Keratinocyte (primary cell): ENCODE results near the gene METTL9. TPM values are rescaled to one million over a fixed set of nuclear protein-coding genes. Genes with fewer than 3 reads are reported as not detected.
"Not testable (repeated sequence)": the region's sequence is repeated elsewhere in the genome, so short reads cannot be mapped to it uniquely, and the experiment has no call there.

Experiments
- DNase-seq: peaks from one replicate; pipeline ENCODE4 v3.0.0-alpha.2; 2011; ENCODE audit warnings: low read depth, missing footprints, low spot score
- FAIRE-seq: peaks from 2 replicates; lab custom pipeline; 2011; peaks lifted over from hg19 to GRCh38; lab: Jason Lieb, UNC
- H2AFZ ChIP-seq: 2 replicates; pipeline ENCODE4 v1.6.0; 2012; ENCODE audit warnings: low read length, control low read depth, inconsistent platforms; ENCODE audit not compliant: control insufficient read depth
- H3K27ac ChIP-seq: 2 replicates; pipeline ENCODE4 v1.5.1; 2011; ENCODE audit warnings: low read length; ENCODE audit not compliant: control insufficient read depth, insufficient read depth
- H3K27me3 ChIP-seq: 3 replicates; pipeline ENCODE4 v1.6.0; 2011; ENCODE audit warnings: low read length; ENCODE audit not compliant: control insufficient read depth, insufficient read depth; ENCODE audit errors: extremely low read depth
- H3K36me3 ChIP-seq, 2 experiments: 2 replicates in 1 of 2; 3 replicates in 1 of 2; pipeline ENCODE4 v1.5.1; 2011; ENCODE audit warnings: low read length in 2 of 2, mild to moderate bottlenecking in 1 of 2; ENCODE audit not compliant: control insufficient read depth in 2 of 2, insufficient read depth in 2 of 2; ENCODE audit errors: extremely low read depth in 1 of 2
- H3K4me1 ChIP-seq: 3 replicates; pipeline ENCODE4 v1.5.1; 2011; ENCODE audit warnings: low read length; ENCODE audit not compliant: control insufficient read depth, insufficient read depth; ENCODE audit errors: extremely low read depth
- H3K4me2 ChIP-seq: 3 replicates; pipeline ENCODE4 v1.6.0; 2011; ENCODE audit warnings: low read depth, low read length; ENCODE audit not compliant: control insufficient read depth, insufficient read depth; ENCODE audit errors: extremely low read depth
- H3K4me3 ChIP-seq, 3 experiments: fragments of 200-600 bp in 1 of 3; sonication (generic) in 1 of 3; 2 replicates in 2 of 3; 3 replicates in 1 of 3; pipeline ENCODE4 v1.5.1; 2011 to 2016; ENCODE audit warnings: low read length in 3 of 3, mild to moderate bottlenecking in 3 of 3, control low read depth in 2 of 3, inconsistent platforms in 1 of 3, low read depth in 1 of 3, mixed read lengths in 1 of 3, mixed run types in 1 of 3, moderate library complexity in 1 of 3; ENCODE audit not compliant: control insufficient read depth in 2 of 3, insufficient read depth in 2 of 3; ENCODE audit errors: extremely low read depth in 1 of 3
- H3K79me2 ChIP-seq: 2 replicates; pipeline ENCODE4 v1.6.0; 2012; ENCODE audit warnings: low read length; ENCODE audit not compliant: control insufficient read depth, insufficient read depth
- H3K9ac ChIP-seq: 3 replicates; pipeline ENCODE4 v1.6.0; 2011; ENCODE audit warnings: low read length; ENCODE audit not compliant: control insufficient read depth, insufficient read depth; ENCODE audit errors: extremely low read depth
- H3K9me1 ChIP-seq: 3 replicates; pipeline ENCODE4 v1.6.0; 2011; ENCODE audit warnings: low read length; ENCODE audit not compliant: control insufficient read depth, insufficient read depth; ENCODE audit errors: extremely low read depth
- H3K9me3 ChIP-seq: 2 replicates; pipeline ENCODE4 v1.5.1; 2012; ENCODE audit warnings: low read depth, low read length; ENCODE audit not compliant: control insufficient read depth
- H4K20me1 ChIP-seq: 3 replicates; pipeline ENCODE4 v1.6.0; 2011; ENCODE audit warnings: low read length; ENCODE audit not compliant: control insufficient read depth, insufficient read depth; ENCODE audit errors: extremely low read depth
- EZH2 ChIP-seq: IDR thresholded peaks from one replicate; pipeline ENCODE4 v1.6.1; 2012; ENCODE audit warnings: inconsistent platforms, mild to moderate bottlenecking, low read length, moderate library complexity
- dilution Hi-C: fragments of 300-500 bp; cut with MboI; formaldehyde crosslinking; loops from one replicate; pipeline ENCODE4 v1.7.0; 2020; ENCODE audit warnings: low sequenced_read_pairs; ENCODE audit not compliant: extremely low pct_ligation_motif_present
- polyA plus RNA-seq, 5 experiments: library from polyadenylated mRNA; depleted of rRNA in 3 of 5; stranded (reverse) in 3 of 5; stranded (forward) in 1 of 5; unstranded in 1 of 5; fragments of >200 nt; gene quantifications; 1 replicate in 1 of 5; 2 replicates in 3 of 5; 3 replicates in 1 of 5; pipeline versions ENCODE4 v1.2.1 to v1.2.3, GENCODE V29; 2011 to 2012; ENCODE audit warnings: missing spikeins in 2 of 5, low read depth in 1 of 5, low replicate concordance in 1 of 5
- TF ChIP-seq, protein P1 (sequence below), 3 experiments: IDR thresholded peaks in 1 of 3; conservative IDR thresholded peaks in 1 of 3; optimal IDR thresholded peaks in 1 of 3; 2 replicates in 2 of 3; 3 replicates in 1 of 3; pipeline versions ENCODE3 to v1.5.1; 2011; ENCODE audit warnings: low read length in 3 of 3, mild to moderate bottlenecking in 3 of 3, moderate library complexity in 2 of 3, control low read depth in 1 of 3, inconsistent platforms in 1 of 3; ENCODE audit not compliant: insufficient read depth in 2 of 3; ENCODE audit errors: extremely low read depth in 1 of 3

Gene METTL9
- polyA plus RNA-seq, 1 donor (not counting 4 experiments of a cell fraction or from before 2014, with no cell fraction given), result 108 TPM

DNA sequence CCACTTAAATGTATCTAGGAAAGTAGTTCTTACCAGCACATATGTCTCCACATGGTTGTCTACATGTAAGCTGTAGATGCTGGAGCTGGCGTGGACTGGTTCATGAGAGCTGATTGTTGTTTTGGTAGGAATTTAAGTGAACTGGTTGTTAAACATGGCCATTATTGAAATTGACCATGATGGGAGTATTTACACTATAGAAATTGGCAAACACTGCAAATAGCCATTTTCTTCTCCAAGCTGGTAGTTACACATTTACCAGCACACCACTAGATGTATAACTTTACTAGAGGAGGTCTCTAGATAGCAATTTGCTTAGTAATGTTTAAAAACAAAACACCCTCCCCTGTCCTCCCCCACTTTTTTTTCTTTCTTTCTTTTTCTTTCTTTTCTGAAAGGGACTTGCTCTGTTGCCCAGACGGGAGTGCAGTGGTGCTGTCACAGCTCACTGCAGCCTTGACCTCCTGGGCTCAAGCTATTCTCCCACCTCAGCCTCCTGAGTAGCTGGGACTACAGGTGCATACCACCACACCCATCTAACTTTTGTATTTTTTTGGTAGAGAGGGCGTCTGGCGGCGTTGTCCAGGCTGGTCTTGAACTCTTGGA is 28.8 kb downstream of the METTL9 start:
- FAIRE-seq, result no peak
- H3K9me3 ChIP-seq, result no peaks in the 10 kb centered on the region
- TF ChIP-seq, protein P1, sequence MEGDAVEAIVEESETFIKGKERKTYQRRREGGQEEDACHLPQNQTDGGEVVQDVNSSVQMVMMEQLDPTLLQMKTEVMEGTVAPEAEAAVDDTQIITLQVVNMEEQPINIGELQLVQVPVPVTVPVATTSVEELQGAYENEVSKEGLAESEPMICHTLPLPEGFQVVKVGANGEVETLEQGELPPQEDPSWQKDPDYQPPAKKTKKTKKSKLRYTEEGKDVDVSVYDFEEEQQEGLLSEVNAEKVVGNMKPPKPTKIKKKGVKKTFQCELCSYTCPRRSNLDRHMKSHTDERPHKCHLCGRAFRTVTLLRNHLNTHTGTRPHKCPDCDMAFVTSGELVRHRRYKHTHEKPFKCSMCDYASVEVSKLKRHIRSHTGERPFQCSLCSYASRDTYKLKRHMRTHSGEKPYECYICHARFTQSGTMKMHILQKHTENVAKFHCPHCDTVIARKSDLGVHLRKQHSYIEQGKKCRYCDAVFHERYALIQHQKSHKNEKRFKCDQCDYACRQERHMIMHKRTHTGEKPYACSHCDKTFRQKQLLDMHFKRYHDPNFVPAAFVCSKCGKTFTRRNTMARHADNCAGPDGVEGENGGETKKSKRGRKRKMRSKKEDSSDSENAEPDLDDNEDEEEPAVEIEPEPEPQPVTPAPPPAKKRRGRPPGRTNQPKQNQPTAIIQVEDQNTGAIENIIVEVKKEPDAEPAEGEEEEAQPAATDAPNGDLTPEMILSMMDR (optimal IDR thresholded peaks at IDR 0.05 in 1 of 3, IDR thresholded peaks at IDR 0.05 in 1 of 3, conservative IDR thresholded peaks at IDR 0.05 in 1 of 3; ENCODE audit: extremely low read depth in 1 of 3, insufficient read depth in 2 of 3, low read length in 3 of 3), result no peak
- no peak for TF ChIP-seq EZH2
- no peaks in the 10 kb centered on the region for H3K79me2 ChIP-seq
- peaks cover 3 to 8% of the 10 kb centered on the region in 2 experiments for H3K36me3 ChIP-seq
- no peak for DNase-seq
- no peak overlapping the region for H3K4me2 ChIP-seq
- no peak overlapping the region for H3K4me3 ChIP-seq
- H3K9me1 ChIP-seq, result no peaks in the 10 kb centered on the region
- no peak overlapping the region for H3K9ac ChIP-seq
- no peak overlapping the region for H2AFZ ChIP-seq
- H4K20me1 ChIP-seq, result no peaks in the 10 kb centered on the region
- H3K4me1 ChIP-seq, result peaks cover 11% of the 10 kb centered on the region
- no peaks in the 10 kb centered on the region for H3K27me3 ChIP-seq
- no peak overlapping the region for H3K27ac ChIP-seq
- dilution Hi-C loops, result no loop called here

DNA sequence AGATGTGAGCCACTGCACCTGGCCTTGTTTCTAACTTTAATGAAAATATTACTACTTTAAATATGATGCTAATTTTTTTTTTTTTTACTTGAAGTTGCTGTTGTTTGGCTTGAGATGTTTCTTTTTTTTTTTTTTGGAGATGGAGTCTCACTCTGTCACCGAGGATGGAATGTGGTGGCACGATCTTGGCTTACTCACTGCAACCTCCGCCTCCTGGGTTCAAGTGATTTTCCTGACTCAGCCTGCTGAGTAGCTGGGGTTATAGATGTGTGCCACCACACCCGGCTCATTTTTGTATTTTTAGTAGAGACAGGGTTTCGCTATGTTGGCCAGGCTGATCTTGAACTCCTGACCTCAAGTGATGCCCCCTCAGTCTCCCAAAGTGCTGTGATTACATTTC is 29.4 kb downstream of the METTL9 start:
- no peak for DNase-seq
- dilution Hi-C loops, result no loop called here
- H3K4me1 ChIP-seq, result peaks cover 11% of the 10 kb centered on the region
- H3K9ac ChIP-seq, result no peak overlapping the region
- no peaks in the 10 kb centered on the region for H3K79me2 ChIP-seq
- H3K36me3 ChIP-seq, result peaks cover 3 to 7% of the 10 kb centered on the region in 2 experiments
- H2AFZ ChIP-seq, result no peak overlapping the region
- FAIRE-seq, result no peak
- H3K27ac ChIP-seq, result no peak overlapping the region
- no peaks in the 10 kb centered on the region for H3K9me3 ChIP-seq
- no peak overlapping the region for H3K4me3 ChIP-seq
- no peaks in the 10 kb centered on the region for H4K20me1 ChIP-seq
- H3K4me2 ChIP-seq, result no peak overlapping the region
- no peak for TF ChIP-seq EZH2
- TF ChIP-seq, protein P1 (optimal IDR thresholded peaks at IDR 0.05 in 1 of 3, IDR thresholded peaks at IDR 0.05 in 1 of 3, conservative IDR thresholded peaks at IDR 0.05 in 1 of 3; ENCODE audit: extremely low read depth in 1 of 3, insufficient read depth in 2 of 3, low read length in 3 of 3), result no peak
- H3K27me3 ChIP-seq, result no peaks in the 10 kb centered on the region
- no peaks in the 10 kb centered on the region for H3K9me1 ChIP-seq

DNA sequence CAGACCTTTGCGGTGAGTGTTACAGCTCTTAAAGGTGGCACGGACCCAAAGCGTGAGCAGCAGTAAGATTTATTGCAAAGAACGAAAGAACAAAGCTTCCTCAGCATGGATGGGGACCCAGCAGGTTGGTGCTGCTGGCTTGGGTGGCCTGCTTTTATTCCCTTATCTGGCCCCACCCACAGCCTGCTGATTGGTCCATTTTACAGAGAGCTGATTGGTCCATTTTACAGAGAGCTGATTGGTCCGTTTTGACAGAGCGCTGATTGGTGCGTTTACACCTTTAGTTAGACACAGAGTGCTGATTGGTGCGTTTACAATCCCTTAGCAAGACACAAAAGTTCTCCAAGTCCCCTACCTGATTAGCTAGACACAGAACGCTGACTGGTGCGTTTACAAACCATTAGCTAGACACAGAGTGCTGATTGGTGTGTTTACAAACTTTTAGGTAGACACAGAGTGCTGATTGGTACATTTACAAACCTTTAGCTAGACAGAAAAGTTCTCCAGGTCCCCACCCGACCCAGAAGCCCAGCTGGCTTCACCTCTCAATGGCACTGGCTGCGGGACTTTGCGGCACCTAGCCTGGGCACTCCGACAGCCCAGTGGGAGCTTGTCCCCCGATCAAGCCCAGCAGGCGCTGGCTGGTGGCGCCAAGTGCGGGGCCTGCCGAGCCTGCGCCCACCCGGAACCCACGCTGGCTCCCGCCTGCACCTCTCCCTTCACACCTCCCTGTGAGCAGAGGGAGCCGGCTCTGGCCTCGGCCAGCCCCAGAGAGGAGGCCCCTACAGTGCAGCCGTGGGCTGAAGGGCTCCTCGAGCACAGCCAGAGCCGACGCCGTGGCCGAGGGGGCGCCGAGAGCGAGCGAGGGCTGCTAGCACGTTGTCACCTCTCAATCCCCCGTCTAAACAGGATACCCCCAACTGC is 30.5 kb downstream of the METTL9 start:
- dilution Hi-C loops, H3K79me2 ChIP-seq, H3K36me3 ChIP-seq, H3K9me3 ChIP-seq, H4K20me1 ChIP-seq, H2AFZ ChIP-seq, H3K27ac ChIP-seq, H3K9ac ChIP-seq, H3K27me3 ChIP-seq, FAIRE-seq, DNase-seq, H3K4me2 ChIP-seq, H3K4me3 ChIP-seq, H3K9me1 ChIP-seq: not testable (repeated sequence)
- H3K4me1 ChIP-seq, result peaks cover 11% of the 10 kb centered on the region
